Vagina (tissue), 2 donors: ENCODE results near the gene STK32A.

Experiments
- POLR2AphosphoS5 ChIP-seq, 2 donors: sonication (generic); formaldehyde crosslinking; IDR thresholded peaks; one replicate each; pipeline ENCODE4 v1.9.0; 2017; ENCODE audit warnings: antibody characterized with exemption in 2 of 2, mild to moderate bottlenecking in 2 of 2, low read depth in 1 of 2; ENCODE audit not compliant: insufficient read depth in 1 of 2
- TF ChIP-seq, protein P1 (sequence below), 3 experiments: fragments of 450-650 bp in 2 of 3; fragments of 200-600 bp in 1 of 3; sonication (generic) in 1 of 3; IDR thresholded peaks; one replicate each; pipeline ENCODE4 v1.5.1; 2017 to 2019; ENCODE audit warnings: antibody characterized with exemption in 3 of 3, mild to moderate bottlenecking in 2 of 3, moderate library complexity in 2 of 3

GRCh38 chr5:147276497-147276896 lies 41.7 kb downstream of the STK32A start:
- TF ChIP-seq, protein P1, sequence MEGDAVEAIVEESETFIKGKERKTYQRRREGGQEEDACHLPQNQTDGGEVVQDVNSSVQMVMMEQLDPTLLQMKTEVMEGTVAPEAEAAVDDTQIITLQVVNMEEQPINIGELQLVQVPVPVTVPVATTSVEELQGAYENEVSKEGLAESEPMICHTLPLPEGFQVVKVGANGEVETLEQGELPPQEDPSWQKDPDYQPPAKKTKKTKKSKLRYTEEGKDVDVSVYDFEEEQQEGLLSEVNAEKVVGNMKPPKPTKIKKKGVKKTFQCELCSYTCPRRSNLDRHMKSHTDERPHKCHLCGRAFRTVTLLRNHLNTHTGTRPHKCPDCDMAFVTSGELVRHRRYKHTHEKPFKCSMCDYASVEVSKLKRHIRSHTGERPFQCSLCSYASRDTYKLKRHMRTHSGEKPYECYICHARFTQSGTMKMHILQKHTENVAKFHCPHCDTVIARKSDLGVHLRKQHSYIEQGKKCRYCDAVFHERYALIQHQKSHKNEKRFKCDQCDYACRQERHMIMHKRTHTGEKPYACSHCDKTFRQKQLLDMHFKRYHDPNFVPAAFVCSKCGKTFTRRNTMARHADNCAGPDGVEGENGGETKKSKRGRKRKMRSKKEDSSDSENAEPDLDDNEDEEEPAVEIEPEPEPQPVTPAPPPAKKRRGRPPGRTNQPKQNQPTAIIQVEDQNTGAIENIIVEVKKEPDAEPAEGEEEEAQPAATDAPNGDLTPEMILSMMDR (IDR thresholded peaks at IDR 0.05): no peak
- TF ChIP-seq POLR2AphosphoS5 (IDR thresholded peaks at IDR 0.05; ENCODE audit: insufficient read depth in 1 of 2, low read depth in 1 of 2): no peak
